NCI-H748 treated with DMSO at 0.1 percent for 48 hours (cell line): ENCODE data around the gene IRF7.
A peak's percentile ranks its signal among the peaks of the same experiment; 100 is the strongest.
"Not testable (repeated sequence)": the region's sequence is repeated elsewhere in the genome, so short reads cannot be mapped to it uniquely, and the experiment has no call there.

ENCODE experiments used
- DNase-seq: peaks from one replicate; lab custom pipeline; 2025; lab: John Stamatoyannopoulos, UW

IRF7 gene

DNA sequence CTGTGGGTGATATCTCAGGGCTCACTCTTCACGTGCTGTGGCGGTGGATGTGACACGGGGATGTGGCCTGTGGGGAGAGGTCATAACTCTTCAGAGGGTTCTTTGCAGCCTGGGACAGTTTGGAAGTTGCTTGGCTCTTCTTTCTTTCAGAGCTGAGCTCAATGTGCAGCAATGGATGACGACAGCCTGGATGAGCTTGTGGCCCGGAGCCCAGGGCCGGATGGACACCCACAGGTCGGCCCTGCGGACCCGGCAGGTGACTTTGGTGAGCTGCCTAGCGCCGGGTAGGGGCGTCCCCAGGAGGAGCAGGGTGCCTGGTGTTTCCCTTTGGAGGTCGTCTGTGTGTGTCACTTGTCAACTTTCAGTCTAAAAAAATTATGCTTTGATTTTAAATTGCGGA is 34.4 kb downstream of the IRF7 start:
- no peak for DNase-seq

DNA sequence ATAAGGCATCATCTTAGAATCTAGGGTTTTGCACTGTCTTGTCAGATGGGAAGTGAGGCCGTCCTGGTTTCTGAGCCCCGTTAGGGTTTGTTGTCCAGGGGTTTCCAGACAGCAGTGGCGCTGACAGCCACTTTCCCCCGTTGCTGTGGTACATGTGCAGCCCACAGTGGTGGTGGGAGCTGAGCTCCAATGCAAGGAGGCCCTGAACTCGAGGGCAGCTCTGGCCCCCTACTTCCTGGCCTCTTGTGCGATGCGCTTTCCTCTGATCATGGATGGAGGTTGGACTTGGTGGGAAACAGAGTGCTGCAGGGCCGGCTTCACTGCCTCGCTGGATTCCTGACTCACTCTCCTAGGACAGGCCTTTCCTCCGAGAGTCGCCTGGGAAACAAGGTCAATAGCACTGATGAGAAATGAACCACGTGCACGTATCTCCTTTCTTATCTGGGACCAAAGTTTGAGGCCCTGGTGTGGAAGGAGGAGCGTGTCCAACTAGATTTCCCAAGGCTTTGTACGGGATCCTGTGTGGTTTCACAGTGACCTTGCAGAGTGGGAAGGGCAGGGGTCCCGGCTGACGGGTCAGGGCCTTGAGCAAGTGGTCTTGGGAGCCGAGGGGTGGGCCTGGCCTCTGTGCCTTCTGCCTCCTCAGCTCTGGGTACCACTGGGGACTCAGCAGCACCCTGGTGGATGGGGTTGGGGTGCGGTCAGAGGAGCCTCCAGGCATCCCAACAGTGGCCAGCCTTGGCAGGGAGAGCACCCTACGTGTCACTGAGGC is 35.7 kb downstream of the IRF7 start:
- no peak for DNase-seq

DNA sequence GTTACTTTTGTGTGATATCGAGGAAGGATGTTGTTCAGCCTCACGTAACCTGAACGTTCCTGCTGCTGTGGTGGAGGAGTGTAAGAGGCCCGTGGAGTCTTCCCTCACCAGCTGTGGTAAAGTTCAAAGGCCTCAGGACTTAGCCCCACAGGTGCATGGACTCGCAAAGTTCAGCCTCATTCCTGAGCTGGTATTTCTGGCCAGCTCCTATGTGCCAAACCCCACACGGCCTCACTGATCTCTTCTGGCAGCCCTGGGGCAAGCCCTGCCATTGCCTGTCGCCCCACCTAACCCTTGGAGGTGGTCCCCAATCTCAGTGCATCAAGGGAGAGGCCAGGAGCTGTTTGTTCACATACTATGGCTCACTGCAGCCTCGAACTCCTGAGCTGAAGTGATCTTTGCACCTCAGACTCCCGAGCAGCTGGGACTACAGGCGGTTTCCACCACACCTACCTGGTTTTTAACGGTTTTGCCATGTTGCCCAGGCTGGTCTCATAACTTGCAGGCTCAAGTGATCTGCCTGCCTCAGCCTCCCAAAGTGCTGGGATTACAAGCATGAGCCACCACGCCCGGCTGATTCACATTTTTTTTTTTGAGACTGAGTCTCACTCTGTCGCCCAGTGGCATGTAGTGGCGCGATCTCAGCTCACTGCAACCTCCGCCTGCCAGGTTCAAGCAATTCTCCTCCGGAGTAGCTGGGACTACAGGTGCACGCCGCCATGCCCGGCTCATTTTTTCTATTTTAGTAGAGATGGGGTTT is 37.3 kb downstream of the IRF7 start:
- no peak for DNase-seq

DNA sequence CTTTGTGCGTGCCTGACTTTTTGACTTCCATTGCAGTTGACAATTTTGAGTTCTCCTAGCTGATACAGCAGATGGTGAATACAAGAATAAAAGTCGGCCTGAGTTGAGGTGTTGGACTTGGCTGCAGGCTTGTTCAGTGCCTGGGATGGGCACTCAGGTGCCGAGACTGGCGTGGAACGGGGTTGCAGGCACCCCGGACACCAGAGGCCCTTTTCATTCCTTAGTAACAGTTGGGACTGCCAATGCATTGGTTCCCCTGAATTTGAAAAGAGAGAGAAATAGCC is 38.2 kb downstream of the IRF7 start:
- no peak for DNase-seq

DNA sequence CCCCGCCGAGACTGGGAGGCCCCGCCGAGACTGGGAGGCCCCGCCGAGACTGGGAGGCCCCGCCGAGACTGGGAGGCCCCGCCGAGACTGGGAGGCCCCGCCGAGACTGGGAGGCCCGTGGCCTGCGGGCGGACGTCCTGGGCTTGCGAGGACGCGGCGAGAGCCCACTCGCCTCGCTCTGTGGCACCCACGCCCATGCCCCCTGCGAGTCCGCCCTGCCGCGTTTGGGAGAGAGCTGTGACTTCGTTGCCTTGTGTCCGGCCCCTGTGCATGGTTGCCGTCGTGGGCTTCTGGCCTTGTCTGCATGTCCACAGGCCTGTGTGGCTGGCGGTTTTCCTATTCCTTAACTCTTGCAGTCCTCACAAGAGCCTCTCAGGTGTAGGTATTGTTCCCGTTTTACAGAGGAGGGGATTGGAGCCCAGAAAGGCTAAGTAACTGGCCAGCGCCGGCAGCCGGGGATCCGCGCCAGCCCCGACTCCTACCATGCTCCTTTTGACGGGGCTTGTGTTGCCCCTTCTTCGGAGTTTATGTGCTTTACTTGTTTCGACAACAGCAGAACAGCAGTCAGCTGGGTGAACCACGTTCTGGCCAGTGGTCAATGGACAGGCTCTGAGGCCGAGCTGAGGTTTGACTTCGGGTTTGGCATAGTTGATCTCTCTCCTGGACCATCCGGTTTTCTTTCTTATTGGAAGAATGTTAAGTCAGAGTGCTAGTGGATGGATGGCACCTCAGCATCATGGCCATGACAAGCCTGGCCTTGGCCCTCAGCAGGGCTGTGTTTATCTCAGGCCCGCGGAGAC is 38.7 kb downstream of the IRF7 start:
- no peak for DNase-seq

DNA sequence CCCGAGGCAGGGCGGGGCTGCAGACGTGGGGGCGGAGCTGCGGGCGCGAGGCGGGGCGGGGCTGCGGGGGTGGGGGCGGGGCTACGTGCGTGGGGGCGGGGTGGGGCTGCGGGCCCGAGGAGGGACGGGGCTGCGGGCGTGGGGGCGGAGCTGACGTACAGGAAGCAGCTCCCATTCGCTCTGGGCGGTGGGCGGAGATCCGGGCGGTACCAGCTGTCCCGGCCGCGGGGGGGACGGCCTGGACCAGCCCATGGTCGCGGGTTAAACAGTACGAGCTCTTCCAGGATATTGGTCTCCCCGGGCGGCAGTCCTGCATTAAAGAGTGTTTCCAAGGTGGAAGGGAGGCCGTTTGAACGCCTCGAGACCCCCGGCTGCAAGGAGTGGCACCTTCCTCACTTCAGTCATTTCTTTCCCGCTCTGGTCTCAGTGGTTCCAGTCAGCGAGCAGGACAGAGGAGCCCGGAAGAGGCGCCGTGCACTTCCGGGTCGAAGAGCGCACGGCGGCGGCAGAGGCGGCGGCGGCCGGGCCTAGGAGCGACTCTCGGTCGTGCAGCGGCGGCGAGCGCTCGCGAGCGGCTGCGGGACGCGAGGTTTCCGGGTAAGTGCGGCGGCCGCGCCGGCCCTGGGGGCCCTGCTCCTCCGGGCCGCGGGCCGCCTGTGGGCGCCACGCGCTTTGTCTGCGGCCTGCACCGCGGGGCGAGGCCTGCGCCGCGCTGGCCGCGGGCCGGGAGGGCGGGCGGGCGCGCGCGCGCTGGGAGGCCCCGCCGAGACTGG is 39.6 kb downstream of the IRF7 start, which contains the start of gene PHRF1:
TSS of gene PHRF1 (plus strand) at position 475 of the 773 bp plus-strand sequence. CDS start 5,043 bp downstream, outside the sequence.
- DNase-seq = peak; percentile 90

DNA sequence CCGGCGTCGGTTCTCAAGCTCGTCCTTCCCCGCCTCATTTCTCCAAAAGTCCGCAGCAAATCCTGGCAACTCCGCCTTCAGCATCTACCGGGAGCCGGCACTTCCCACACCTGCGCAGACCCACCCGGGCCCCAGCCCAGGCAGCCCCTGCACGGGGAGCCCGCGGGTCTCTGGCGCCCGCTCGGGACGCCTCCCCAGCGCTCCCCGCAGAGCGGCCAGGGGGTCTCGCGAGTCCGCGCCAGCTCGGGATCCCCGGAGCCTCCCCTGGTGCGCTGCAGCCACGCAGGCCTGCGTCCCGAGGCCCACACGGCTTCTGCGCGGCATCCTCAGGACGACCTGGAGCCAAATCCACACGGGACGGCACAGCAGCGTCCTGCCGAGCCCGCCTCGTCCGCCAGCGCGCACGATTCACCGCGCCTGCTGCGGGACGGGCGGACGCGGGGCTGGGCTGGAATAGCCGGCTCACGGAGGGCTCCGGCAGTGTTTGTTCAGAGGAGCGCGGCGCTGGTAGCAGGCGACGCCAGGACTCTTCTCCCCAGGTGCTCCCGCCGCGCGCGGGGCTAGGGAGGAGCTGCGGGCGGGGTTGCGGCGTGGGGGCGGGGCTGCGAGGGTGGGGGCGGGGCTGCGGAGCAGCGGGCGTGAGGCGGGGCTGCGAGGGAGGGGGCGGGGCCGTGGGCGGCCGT is 40.3 kb downstream of the IRF7 start:
- peak; percentile 68 for DNase-seq

DNA sequence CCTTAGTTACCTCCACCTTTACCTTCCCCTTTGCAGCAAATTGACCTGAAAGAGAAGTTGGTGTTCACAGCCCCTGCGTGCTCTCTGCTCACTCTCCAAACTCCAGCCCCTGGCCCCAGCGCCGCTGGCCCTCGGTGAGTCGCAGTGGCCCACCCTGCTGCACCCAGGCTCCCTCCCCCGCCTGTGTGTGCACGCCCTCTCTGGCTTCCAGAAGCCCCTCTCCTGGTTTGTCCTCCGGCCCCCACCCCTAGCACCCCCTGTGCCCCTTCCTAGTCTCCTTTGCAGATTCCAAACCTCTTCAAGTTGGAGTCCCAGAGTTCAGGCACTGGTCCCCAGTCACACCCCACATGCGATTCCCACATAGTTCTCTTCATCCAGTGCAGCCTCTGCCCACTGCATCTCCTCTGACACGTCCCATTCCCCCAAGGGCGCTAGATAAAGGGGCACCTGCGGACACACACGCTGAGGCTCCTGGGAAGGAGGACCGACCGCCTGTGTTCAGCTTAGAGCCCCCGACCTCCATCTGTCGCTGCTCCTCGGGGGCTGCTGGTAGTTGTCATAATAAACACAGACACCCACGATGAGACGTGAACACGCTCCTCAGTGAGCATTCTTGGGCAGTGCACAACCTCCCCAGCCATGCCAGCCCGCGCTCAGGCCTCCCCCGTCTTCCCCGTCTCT is 41.0 kb downstream of the IRF7 start:
- DNase-seq = no peak

DNA sequence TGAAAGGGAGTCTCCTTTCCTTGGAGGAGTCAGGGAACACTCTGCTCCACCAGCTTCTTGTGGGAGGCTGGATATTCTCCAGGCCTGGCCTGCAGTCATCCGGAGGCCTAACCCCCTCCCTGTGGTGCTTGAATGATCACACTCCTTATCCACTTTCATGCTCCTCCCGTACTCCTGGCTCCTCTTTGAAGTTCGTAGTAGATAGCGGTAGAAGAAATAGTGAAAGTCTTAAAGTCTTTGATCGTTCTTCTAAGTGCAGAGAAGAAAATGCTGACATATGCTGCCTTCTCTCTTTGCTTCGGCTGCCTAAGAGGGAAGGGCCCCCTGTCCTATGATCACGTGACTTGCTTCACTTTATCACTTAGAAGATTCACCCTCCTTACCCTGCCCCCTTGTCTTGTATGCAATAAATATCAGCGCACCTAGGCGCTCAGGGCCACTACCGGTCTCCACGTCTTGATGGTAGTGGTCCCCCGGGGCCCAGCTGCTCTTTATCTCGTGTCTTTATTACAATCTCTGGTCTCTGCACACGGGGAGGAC is 41.6 kb downstream of the IRF7 start:
- DNase-seq = not testable (repeated sequence)

DNA sequence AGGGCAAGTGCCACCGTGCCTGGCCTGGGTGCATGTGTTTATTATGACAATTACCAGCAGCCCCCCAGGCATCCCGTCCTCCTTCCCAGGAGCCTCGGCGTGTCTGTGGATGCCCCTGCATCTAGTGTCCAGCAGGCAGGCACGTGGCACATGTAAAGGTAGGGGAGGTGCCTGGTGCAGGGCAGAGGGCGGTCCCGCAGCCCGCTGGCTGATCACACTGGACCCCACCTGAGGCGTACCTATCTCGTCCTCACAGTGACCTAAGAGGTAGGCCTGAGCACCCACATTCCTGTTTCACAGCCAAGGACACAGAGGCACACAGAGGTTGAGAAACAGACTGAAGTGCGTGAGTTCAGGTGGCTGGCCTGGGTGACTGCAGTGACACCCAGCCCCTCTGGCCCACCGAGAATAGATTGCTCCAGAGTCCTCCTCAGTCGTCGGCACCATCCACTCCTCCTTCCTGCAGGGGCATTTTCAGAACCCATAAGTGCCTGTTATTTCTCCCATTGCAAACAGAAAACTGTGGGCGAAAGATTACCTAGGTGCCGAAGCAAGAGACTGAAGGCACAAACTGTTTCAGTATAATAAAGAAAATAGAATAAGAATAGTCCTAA is 42.5 kb downstream of the IRF7 start:
- DNase-seq = no peak

DNA sequence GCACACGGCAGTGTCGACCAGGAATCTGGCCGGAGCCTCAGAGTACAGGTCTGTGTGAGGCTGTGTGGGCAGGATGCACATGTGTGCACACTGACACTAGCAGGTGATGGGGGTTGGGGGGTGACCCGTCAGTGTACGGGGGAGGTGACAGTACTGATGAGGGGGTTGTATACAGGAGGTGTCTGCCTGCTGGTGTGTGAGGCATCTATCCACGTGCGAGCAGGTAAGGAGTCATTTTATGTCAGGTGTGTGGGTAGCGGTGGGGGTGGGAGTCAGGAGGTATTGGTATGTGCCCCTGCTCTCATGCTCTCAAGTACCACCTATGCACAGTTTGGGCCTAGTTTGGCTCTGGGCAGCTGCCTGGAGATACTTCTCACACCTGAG is 44.0 kb downstream of the IRF7 start:
- no peak for DNase-seq

DNA sequence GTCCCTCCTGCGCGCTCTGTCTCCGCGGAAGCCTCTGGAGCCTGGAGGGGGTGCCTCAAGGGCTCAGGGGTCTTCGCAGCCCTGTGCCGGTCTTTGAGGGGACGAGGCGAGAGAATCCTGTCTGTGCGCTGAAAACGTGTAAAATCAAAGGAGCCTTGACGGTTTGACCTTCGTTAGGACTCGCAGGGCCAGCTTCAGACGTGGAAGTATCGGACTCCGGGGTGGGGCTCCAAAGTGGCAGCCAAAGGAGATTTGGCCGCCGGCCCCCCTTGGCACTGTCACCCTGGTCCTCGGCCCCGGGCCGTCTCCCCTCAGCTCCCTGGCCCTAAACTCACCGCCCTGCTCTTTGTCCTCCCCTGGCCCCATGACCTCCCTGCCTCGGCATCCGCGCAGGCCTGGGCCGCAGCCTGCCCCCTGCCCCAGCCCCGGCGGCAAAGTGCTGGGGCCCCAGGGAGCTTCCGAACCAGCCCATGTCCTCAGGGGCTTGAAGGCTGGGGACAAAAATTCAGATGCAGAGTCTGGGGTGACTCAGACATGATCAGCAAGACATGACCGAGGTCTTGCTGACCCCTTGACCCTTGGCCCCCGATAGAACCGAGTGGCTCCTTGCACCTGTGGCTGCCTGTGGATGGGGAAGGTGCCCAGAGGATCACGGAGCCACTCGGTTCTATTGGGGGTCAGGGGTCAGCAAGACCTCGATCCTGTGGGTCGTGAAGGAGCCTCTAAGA is 46.4 kb downstream of the IRF7 start:
- DNase-seq = no peak

DNA sequence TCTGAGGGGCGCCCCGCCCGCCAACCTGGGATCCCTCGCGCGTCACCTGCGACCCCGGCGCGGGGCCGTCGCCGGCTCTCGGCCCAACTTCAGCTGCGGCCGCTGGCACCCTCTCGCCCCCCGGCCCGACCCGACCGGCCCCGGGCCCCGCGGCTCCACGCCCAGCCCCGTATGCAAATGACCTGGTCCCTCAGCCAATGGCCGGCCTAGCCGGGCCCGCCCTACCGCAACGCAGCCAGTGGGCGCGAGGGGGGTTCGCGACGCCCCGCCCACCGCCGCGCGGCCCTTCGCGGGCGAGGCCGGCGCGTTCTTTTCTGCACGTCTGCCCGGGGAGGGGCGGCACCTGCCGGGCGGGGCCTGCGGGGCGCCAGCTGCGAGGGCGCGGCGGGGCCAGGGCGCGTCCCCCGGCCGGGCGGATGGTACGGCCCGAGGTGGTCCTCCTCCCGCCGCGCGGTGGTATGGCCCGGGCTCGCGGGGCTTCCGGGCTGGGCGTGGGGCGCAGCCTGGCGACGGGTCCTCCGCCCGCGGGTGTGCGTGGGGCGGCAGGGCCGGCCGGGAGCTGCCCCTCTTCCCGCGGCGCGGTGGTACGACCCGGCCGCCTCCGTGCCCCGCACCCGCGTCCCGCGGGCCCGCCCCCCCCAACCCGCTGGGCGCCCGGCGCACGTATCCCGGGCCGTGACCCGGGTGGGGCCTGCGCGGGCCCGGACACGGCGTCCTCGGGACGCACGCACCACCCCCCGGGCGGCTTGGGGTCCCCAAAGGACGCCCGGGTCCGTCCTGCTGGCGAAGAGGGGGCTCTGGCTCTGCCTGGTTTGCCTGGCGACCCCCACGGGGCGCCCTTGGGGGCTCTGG is 47.2 kb downstream of the IRF7 start:
- DNase-seq = peak; percentile 84

DNA sequence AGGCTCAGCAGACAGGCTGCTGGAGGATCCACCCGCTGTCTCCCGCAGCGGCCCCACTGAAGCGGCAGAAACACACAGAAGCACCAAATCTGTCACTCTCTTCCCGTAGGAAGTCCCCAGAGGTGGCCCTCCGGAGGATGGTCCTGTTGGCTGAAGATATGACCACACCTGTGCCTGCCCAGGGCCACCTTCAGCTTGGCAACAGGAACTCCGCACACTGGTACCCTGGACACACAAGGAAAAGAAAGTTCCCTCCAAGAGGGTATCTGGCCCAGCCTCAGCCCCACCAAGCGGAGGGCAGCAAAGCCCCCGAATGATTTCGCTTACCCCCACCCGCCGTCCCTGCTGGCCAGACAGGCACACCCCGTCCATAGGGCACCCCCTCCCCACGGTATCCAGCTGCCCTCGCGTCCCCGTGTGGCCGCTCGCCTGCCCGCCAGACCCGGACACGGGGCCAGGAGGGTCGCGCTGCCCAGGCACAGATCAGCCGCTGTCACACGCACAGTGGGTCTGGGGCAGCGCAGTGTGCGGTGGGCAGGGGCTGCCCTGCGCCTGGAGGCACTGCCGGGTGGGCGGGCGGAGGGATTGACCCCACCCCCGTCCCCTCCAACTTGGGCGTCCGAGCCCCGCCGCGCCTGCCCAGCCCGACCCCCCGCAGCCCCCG is 48.0 kb downstream of the IRF7 start:
- DNase-seq = no peak

DNA sequence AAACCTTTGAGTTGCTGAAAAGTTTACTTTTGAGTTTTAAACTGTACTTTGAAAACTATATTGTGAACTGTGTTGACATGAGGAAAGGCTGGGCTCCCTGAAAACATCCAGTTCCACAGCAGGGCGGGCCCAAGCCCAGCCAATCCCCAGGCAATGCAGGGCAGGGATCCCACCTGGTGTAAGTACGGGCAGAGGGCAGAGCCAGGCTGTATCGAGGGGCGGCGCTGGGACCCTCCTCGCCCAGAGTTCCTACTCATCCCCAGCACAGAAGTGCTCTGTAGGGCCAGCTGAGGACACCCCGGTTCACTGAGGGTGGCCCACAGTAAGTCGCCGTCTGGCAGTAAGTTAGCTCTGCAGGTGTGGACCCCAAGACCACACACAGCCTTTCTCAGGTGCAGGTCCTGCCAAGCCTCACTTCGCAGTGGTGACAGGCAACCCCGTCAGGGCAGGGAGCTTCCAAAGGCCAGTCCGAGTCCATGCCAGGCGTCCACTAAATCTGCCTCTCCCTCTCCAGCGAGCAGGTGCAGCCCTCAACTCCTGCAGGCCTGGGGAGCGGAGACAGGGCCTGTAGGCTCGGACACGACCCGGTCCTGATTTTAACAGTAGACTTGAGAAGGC is 48.6 kb downstream of the IRF7 start:
- no peak for DNase-seq

DNA sequence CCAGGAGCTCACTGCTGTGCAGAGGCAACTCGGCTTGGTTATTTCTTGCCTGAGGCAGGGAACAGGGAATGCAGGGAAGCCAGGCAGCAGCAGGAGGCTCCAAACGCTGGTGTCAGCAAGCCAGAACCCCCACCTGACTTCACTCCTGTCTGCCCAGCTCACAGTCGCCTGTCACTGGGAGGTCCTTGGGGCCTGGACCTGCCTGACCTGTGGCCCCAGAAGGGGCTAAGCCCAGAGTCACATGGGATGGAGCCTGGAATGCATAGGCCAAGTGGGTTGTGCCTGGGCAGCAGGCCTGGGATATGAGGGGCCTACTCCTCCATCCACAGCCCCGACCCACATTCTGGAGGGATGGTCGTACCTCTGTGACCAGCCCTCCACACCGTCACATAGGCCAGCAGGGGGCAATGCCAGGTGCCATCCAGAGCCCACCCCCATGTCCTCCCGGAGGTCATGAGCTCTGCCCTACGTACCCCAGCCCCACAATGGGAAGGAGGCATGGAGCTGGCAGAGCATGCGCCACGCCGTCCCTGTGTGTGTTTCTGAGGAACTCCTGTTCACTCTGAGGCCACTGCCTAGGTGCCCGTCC is 49.7 kb downstream of the IRF7 start:
- no peak for DNase-seq
